Cerebellar nuclear complex (tissue), 1 donor: ENCODE data around the gene AIP.
"Not testable (repeated sequence)": the region's sequence is repeated elsewhere in the genome, so short reads cannot be mapped to it uniquely, and the experiment has no call there.

Experiments used
- DNase-seq, 2 experiments: peaks; one replicate each; lab custom pipeline; 2025; lab: John Stamatoyannopoulos, UW

AIP gene

DNA sequence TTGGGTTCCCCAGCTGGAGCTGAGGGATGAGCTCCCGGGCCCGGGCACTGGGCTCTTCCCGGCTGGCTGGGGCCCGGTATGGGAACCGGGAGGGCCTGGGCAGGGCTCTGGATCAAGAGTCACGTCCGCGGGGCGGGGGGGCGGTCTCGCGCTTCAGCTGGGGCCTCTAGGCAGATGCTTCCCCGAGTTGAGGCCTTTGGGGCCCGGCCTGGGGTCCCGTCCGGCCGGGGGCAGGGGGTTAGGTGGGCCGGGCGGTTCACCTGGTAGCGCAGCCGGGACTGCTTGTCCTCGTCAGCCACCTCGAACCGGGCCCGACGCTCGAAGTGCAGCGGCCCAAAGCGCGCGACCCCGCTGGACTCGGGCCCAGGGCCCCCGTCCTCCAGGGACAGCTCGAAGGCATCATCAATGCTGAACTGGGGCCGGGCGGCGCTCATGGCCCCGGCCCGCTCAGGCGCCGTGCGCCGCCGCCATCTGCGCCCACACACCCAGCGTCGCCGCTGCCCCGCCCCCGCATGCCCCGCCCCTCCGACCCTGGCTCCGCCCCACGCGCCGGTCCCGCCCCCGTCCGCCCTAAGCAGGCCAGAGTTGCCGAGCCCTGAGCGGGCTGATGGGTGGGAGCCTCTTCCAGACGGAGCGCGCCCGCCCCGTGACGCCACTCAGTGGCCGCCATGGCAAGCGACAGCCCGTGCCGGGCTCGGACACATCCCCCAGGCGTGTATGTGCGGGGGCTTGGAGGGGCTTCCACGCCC lies 13.9 kb upstream of the AIP start, which contains the start of gene TMEM134:
Gene TMEM134 (minus strand): TSS at position 493 of the 749 bp plus-strand sequence. CDS start 59 bp downstream, at position 434.
- DNase-seq, result peak; percentile 69 to 79

DNA sequence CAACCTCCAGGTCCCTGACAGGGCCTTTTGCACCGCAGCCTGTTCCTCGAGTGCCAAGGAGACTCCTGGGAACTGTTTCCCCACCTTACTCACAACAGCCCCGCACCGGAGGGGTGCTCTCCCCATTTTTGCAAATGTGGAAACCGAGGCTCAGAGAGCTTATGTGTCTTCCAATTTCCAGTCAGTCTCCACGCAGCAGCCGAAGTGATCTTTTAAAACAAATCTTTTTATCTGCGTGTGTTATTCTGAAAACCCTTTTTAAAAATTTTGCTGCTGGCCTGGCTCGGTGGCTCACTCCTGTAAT lies 13.4 kb upstream of the AIP start:
- DNase-seq, result no peak

DNA sequence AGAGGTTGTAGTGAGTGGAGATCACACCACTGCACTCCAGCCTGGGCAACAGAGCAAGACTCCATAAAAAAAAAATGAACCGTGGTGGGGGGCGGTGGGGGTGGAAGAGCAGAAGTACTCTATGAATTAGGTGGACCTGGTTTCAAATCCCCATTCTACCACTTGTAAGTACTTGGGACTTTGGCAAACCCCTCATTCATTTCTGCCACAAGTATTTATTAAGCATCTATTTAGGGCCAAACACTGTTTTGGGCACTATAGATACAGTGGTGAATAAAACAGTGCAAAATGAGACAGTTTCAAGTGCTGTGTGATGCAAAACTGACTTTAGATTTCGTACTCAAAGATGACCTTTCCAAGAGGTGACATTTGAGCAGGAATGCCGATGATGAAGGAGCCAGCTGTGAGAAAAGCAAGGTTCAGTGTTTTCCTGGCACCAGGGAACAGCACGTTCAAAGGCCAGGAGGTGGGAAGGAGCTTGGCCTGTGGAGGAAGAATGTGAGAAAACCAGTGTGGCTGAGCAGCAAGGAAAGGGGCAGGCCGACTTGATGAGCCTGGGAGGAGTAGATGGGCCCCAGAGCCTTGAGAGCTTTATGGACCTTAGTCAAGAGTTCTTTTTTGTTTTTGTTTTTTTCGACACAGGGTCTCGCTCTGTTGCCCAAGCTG lies 12.4 kb upstream of the AIP start:
- DNase-seq, result no peak

DNA sequence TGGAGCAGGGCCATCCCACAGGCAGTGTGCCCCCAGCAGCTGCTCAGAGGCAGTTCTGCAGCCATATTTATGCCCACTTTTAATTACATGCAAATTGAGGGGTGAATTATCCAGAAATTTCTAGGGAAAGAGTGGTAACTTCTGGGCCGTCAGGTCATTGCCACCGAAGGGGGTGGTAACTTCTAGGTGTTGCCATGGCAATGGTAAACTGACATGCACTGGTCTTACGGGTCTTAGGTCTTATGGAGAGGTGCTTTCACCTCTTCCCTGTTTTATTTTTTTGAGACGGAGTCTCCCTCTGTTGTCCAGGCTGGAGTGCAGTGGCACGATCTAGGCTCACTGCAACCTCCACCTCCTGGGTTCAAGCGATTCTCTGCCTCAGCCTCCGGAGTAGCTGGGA lies 9.9 kb upstream of the AIP start:
- no peak for DNase-seq

DNA sequence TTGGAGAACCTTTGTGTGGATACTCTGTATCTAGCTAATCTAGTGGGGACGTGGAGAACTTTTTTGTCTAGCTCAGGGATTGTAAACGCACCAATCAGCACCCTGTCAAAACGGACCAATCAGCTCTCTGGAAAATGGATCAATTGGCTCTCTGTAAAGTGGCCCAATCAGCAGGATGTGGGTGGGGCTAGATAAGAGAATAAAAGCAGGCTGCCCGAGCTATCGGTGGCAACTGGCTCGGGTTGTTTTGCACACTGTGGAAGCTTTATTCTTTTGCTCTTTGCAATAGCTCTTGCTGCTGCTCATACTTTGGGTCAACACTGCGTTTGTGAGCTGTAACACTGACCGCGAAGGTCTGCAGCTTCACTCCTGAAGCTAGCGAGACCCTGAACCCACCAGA lies 6.1 kb upstream of the AIP start:
- not testable (repeated sequence) for DNase-seq

DNA sequence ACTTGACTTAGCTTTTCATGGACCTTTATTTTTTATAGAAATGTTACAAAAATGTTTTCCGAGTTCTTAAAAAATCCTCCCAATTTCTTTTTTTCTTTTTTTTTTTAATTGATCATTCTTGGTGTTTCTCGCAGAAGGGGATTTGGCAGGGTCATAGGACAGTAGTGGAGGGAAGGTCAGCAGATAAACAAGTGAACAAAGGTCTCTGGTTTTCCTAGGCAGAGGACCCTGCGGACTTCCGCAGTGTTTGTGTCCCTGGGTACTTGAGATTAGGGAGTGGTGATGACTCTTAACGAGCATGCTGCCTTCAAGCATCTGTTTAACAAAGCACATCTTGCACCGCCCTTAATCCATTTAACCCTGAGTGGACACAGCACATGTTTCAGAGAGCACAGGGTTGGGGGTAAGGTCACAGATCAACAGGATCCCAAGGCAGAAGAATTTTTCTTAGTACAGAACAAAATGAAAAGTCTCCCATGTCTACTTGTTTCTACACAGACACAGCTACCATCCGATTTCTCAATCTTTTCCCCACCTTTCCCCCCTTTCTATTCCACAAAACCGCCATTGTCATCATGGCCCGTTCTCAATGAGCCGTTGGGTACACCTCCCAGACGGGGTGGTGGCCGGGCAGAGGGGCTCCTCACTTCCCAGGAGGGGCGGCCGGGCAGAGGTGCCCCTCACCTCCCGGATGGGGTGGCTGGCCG lies 5.3 kb upstream of the AIP start:
- DNase-seq, result not testable (repeated sequence)

DNA sequence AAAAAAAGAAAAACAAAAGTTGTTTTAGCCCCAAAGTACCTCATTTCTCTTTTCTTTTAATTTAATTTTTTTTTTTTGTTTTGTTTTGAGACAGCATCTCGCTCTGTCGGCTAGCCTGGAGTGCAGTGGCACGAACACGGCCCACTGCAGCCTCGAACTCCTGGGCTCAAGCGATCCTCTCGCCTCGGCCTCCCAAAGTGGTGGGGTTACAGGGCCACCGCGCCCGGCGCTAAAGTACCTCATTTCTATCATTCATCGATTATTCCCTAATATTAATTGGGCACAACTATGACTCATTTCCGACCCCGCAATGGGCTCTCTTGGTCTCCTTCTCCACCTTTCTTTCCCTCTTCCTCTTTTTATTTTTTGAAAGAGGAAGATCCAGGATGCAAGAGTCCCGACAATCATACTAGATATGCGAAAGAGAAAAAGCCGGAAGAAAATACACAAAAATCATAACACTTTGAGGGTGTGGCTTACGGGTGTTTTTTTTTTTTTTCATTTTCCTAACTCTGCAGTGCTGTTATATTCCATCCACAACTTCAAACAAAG lies 475 bp upstream of the AIP start:
- DNase-seq, result no peak

DNA sequence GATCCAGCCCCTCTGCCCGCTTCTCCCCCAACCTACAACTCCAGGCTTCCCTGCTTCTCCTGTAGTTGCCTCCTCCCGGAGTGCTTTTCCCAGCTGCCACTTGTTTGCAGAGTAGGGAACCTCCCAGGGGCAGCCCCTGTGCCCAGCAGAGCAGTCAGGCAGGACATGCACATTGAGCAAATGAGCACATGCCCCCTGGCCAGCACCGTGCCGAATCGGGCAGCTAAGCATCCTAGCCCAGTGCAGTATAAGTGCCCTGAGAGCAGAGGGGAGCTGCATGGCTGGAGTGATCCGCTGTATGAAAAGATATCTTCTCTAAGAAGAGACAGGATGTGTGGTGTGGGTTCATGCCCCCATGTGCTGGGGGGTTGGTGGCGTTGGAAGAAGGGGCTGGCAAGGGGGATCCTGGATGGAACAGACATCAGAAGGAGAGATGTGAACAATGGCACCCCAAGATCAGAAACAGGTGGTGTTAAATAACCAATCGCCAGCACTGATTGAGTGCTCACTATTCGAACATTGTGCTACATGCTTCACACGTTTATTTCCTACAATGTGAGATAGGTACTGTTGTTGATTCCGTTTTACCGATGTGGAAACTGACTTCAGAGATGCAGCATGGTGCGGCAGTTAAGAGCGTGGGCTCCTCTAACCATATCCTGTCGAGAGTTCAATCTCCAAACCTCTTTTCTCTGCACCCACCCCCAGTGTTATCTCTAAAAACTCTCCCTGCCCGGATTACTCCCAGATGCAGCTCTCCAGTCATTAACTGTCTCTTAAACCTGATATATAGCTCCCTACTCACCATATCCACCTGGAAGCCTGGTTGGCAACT lies 1.2 kb downstream of the AIP start:
- no peak for DNase-seq

DNA sequence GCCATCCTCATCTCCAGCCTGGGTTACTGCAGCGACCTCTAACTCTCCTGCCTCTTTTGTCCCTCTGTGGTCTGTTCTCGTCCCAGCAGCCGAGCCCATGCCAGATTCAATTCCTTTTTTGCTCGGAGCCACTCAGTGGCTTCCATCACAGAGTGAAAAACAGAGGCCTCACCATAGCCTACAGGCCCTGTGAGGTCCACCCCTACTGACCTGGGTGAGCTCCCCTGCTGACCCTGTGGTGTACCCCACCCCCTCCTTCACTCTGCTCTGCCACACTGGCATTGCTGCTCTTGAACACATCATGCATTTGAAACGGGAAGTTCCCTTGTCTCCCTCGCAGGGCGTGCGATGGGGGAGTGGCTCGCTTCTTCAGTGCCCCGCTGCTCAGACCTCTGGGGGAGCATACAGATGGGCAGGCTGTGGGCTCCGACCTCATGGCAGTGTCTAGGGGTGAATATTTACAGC lies 2.1 kb downstream of the AIP start:
- DNase-seq, result no peak

DNA sequence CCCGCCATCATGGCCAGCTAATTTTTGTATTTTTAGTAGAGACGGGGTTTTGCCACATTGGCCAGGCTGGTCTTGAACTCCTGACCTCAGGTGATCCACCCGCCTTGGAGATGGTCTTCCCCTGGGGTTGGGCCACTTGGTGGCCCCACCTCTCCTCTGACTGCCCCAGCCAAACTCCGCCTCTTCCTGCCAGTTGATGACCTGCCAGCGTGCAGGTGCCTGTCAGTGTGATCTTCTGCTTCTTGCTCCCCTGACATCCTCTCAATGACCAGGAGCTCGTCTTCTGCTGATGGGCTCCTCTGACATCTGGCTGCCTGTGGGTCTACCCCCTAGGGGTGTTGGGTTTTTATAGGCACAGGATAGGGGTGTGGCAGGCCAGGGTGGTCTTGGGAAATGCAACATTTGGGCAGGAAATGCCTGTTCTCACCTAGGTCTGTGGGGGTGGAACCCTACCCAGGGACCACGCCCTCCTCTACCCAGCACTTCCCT lies 3.1 kb downstream of the AIP start:
- not testable (repeated sequence) for DNase-seq

DNA sequence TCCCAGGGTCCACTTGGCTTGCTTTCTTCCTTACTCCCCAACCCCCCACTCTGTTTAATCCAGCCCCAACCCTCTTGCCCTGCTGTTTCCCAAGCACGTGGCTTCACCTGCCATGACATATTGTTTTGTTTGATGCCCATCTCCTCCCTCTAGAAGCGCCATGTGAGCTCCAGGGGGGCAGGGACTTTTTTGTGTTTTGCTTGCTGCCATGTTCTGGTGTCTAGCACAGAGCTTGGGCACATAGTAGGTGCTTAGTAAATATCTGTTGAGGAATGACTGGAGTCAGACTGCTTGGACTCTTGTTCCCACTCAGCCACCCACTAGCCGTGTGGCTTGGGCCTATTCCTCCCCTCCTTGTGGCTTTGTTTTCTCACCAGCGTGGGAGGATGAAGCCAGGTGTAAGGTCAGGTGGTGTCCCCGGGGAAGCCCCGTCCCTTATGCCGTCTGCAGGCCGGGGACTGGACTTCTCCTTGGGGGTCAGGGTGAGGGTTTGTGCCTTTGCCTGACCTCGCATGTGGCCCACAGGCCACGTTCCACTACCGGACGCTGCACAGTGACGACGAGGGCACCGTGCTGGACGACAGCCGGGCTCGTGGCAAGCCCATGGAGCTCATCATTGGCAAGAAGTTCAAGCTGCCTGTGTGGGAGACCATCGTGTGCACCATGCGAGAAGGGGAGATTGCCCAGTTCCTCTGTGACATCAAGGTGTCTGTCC lies 3.8 kb downstream of the AIP start:
- no peak for DNase-seq

DNA sequence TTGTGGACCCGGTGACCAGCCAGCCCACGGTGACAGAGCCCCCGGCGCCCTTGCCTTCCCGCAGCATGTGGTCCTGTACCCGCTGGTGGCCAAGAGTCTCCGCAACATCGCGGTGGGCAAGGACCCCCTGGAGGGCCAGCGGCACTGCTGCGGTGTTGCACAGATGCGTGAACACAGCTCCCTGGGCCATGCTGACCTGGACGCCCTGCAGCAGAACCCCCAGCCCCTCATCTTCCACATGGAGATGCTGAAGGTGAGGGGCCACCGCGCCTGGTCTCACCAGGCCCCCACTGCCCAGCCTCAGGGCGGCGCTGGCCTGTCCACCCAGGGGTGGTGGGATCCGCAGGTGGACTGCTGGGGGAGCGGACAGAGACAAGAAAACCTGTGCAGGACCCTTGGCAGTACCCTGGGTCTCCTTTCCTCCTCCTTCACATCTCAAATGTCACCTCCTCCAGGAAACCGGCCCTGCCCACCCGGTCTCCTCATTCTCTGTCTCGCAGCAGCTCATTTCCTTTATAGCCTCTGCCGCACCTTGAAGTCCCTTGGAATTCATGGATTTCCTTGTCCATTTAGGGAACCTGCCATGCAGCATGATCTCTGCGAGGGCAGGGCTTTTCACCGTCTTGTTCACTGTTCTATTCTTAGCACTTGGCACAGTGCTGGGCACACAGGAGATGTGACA lies 6.5 kb downstream of the AIP start:
- no peak for DNase-seq

DNA sequence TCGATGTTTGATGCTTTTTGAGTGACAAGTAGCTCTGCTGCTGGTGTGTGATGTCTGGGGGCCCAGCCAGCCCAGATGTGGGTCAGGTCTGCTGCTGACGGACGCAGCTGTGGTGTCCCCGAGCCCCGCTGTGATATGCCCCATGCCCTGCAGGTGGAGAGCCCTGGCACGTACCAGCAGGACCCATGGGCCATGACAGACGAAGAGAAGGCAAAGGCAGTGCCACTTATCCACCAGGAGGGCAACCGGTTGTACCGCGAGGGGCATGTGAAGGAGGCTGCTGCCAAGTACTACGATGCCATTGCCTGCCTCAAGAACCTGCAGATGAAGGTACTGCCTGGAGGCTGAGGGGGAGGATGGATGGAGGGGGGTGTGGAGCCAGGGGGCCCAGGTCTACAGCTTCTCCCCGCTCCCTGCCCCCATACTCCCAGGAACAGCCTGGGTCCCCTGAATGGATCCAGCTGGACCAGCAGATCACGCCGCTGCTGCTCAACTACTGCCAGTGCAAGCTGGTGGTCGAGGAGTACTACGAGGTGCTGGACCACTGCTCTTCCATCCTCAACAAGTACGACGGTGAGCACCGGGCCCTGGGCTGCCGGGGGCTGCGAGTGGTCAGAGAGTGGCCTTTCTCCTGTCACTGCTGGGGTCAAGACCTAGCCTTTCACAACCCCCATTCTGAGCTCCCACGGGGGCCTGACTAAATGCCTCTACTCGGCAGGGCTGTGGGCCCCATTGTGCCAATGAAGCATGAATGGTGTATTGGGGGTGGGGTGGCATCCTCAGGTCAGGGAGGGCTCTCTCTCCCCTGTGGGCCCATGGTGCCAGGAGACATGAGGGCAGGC lies 7.3 kb downstream of the AIP start:
- no peak for DNase-seq

DNA sequence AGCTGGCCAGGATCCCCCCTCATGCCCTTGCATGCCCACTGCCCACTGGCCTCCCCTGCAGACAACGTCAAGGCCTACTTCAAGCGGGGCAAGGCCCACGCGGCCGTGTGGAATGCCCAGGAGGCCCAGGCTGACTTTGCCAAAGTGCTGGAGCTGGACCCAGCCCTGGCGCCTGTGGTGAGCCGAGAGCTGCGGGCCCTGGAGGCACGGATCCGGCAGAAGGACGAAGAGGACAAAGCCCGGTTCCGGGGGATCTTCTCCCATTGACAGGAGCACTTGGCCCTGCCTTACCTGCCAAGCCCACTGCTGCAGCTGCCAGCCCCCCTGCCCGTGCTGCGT lies 7.9 kb downstream of the AIP start:
- no peak for DNase-seq

DNA sequence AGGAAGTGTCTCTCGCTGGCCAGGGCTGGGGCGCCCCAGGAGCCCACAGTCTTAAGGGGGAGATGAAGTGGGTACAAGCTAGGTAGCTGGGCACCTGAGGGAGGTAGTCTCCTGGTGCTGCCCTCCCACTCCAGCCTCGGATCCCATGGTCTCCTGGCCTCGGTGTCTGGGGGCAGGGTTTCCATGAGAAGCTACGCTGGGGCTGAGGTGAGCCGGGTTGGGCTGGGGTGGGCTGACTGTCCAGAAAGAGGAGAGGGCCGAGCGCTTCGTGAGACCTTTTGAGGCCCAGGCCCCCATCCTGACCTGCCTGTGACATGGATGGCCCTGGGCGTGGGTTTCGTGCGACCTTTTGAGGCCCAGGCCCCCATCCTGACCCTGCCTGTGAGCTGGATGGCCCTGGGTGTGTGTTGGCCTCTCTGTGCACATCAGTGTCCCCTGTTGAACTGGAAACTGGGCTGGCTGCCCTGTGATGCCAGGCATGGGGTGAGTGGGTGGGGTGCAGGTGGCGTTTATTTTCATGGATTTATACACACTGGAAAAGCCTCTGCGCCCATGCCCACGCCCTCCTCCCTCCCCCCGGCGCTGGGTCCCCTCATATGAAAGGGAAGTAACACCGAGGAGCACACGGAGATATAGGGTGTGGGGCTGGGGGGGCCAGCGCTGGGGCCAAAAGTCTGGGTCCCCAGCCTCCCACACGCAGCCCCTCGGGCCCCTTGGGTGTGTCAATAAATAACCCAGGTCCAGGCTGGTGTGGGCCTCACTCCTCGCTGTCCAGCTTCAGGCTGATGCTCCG lies 8.6 kb downstream of the AIP start:
- no peak for DNase-seq

DNA sequence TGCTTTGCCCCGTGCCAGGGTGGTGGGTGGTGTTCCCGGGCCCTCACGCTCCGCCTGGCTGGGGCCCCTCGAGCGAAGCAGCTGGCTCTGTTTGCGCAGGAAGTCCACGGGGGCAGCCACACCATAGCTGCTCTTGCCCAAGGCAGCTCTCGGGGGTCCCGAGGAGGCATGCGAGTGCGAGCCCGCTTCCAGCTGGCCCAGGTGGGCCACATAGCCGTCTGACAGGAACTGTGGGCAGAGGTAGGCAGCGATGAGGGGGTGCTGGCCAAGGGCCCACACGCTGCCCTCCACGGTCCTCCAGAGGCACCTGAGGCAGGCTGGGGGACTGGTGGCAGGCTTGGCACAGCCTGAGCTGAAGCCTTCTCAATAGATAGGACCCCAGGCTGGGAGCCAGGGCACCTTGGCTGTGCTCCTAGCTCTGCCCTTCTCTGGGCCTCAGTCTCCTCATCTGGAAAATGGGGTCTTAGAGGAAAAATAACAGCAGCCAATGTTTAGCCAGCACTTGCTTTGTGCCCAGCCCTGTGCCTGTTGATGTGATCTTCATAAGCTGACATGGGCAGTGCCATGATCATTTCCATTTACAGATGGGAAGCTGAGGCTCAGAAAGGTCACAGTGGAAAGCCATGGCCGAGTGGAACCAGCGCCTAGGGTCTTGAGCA lies 9.4 kb downstream of the AIP start:
- DNase-seq, result no peak

DNA sequence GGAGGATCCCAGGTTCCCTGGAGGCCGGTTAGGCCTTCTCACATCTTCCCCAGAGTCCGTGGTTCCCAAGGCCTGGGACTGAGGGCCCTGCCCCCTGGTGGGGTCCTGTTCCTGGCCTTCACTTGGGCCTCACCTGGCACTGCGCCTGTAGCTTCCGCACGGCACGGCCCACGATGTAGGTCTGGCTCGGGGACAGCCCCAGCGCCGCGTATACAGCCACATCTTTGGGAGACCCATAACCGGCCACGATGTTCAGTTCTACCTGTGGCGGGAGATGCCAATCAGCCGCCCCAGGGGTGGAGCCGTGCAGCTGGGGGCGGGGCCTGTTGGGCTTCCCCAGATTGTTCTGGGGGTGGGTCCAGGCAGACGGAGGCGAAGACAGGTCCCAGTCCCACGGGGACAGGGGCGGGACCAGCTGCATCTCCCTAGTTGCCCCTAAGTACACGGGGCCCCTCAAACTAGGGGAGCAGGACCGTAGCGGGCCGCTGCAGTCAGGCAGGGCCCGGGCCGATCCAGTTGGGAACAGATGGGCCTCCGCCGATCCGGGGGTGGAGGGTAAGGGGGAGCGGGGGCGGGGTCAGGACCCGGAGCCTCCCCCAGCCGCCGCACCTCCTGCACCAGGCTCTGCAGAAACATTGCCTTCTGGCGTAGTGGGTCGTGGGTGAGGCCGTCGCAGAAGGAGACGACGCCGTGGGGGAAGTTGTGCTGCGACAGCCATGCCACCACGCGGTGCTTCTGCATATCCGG lies 10.1 kb downstream of the AIP start:
- DNase-seq, result no peak
